Activated naive CD4-positive, alpha-beta T cell (primary cell): Measurements from ENCODE around the gene TMEM219.
"Not testable (repeated sequence)": the region's sequence is repeated elsewhere in the genome, so short reads cannot be mapped to it uniquely, and the experiment has no call there.

Experiments
- DNase-seq, 4 experiments: peaks; one replicate each; lab custom pipeline; 2025; lab: John Stamatoyannopoulos, UW

TMEM219 gene

DNA sequence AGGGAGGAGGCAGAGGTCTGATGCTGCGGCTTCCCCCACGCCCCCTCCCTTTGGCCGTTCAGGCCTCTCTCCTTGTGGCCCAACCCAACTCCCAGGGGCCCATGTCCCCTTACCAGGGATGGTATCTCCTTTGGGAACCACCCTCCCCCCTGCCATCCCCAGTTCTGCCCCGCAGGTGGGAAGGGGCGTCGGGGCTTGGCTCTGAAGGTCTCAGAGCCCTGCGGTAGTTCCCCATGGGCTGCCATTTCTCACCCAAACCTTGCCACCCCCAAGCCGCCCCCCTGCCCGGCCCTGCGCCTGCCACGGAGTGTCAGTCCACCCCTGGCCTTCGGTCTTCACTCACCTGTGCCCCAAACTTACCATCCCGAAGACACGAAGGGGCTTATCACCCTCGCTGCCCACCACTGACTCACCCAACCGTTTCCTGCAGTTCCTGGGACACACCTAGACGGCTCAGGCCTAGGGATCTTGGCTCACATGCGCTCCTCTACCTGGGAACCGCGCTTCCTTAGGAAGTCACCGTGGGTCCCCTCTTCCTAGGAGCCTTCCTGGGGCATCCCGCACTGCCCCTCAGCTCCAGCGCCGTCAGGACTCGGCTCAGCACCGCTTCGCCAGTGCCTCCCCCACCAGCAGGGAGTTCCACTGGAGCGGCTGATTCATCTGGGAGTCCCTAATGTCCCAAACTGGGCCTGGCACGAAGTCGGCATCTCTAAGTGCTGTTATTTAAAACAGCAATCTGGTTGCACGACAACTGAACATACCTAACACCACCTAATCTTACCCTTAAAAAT lies 50.0 kb downstream of the TMEM219 start:
- no peak for DNase-seq

DNA sequence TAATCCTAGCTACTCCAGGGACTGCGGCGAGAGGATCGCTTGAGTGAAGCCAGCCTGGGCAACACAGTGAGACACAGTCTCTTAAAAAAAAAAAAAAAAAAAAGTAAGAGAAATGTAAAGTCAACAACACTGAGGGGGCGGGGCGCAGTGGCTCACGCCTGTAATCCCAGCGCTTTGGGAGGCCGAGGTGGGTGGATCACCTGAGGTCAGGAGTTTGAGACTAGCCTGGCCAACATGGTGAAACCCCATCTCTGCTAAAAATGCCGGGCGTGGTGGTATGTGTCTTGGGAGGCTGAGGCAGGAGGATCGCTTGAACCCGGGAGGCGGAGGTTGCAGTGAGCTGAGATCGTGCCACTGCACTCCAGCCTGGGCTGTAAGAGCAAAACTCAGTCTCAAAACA lies 50.7 kb downstream of the TMEM219 start:
- DNase-seq: not testable (repeated sequence)

DNA sequence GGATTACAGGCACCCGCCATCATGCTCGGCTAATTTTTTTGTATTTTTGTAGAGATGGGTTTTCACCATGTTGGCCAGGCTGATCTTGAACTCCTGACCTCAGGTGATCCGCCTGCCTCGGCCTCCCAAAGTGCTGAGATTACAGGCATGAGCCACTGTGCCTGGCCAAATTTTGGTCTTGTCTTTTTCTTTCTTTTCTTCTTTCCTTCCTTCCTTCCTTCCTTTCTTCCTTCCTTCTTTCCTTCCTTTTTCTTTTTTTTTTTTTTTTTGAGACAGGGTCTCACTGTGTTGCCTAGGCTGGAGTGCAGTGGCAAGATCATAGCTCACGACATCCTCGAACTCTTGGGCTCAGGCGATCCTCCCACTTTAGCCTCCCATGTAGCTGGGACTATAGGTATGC lies 53.6 kb downstream of the TMEM219 start:
- DNase-seq: not testable (repeated sequence)

DNA sequence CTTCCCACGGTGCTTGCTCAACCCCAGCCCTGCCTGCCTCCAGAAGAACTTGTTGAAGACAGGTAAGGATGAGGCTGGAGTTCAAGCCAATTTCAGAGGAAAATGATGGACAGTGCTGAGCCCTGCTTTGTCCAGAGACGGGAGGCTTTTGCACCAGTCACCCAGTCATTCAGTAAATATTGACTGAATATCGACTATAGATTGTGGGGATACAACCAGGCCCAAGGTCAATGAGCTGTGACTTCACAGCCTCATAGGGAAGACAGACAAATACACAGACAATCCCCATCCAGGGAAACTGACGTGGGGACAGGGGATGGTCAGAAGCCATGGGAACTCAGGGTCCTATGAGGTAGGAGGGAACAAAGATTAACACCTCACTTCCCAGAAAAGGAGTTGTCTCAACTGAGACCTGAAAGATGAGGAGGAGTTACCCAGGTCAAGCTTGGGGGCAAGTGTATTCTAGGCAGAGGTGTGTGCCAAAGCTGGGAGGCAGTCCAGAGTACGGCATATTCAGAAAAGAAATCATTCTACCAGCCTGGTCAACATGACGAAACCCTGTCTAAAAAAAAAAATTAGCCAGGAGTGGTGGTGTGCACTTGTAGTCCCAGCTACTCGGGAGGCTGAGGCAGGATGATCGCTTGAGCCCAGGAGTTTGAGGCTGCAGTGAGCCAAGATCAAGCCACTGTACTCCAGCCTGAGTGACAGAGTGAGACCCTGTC lies 54.8 kb downstream of the TMEM219 start:
- no peak for DNase-seq

DNA sequence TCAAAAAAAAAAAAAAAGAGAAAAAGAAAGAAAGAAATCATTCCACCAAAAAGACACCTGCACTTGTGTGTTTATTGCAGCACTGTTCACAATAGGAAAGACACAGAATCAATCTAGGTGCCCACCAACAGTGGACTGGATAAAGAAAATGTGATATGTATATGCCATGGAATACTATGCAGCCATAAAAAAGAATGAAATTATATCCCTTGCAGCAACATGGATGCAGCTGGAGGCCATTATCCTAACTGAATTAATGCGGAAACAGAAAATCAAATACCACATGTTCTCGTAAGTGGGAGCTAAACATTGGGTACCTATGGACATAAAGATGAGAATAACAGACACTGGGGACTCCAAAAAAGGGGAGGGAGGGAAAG lies 55.4 kb downstream of the TMEM219 start:
- no peak for DNase-seq

DNA sequence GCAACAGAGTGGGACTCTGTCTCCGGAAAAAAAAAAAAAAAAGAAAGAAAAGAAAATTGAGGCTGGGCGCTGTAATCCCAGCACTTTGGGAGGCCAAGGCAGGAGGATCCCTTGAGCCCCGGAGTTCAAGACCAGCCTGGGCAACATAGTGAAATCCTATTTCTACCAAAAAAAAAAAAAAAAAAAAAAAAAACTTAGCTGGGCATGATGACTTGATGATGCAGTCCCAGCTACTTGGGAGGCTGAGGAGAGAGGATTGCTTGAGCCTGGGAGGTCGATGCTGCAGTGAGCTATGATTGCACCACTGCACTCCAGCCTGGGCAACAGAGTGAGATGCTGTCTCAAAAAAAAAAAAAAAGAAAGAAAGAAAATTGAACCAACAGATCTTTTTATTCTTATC lies 56.1 kb downstream of the TMEM219 start:
- not testable (repeated sequence) for DNase-seq

DNA sequence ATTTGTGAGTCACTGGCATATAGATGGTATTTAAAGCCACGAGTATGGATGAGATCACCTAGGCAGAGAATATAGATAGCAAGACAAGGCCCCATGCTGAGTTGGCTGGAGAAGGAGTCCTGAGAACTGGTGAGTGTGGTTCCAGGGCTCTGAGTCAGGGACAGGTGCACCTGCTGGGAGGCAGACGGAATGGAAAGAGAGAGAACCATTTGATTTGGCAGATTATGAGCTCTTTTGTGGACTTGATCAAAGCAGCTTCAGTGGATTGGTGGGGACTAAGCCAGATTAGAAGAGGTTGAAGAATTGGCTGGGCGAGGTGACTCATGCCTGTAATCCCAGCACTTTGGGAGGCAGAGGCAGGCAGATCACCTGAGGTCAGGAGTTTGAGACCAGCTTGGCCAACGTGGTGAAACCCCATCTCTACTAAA lies 56.9 kb downstream of the TMEM219 start:
- no peak for DNase-seq
